ENCODE results near the gene TMEM170B.

Gene TMEM170B

DNA sequence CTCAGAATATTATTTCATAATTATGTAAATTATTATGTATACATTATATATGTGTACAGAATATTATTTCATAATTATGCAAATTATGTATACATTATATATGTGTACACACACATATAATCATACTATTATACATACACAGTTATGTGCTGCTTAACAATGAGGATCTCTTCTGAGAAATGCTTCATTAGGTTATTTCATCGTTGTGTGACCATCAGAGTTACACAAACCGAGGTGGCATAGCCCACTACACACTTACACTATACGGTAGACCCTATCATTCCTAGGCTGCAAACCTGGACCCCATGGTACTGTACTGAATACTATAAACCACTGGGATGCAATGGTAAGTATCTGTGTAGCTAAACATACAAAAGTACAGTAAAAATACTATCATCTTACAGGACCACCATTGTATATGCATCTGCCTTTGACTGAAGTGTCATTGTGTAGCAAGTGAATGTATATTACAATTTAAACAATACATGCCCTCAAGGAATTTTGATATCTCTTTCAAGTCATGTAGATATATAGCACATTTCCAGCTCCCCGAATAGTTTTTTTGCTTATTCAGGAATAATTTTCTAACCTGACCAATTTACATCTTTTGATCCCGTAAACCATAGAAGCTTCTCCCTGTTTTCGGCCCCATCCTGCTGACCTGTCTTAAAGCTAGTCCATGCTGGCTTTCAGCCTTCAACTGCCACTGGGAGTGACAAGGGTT, 71.2 kb downstream of the TMEM170B start:
- TF ChIP-seq Cebpa-rat (IDR thresholded peaks at IDR 0.05), result no peak
- Histone ChIP-seq H4K20me1 (no peaks in the 10 kb centered on the region), H3K9me3 (no peaks in the 10 kb centered on the region), H3K36me3 (no peaks in the 10 kb centered on the region), H3K4me3 (no peak overlapping the region), H3K4me2 (peak overlapping the region; percentile 82), H3K4me1 (peaks cover 47% of the 10 kb centered on the region), H3K27ac (0 out of 2 replicates have a peak overlapping the region, but pooled peaks have one; percentile 31), H3K27me3 (no peaks in the 10 kb centered on the region), H3K9ac (no peak overlapping the region)

DNA sequence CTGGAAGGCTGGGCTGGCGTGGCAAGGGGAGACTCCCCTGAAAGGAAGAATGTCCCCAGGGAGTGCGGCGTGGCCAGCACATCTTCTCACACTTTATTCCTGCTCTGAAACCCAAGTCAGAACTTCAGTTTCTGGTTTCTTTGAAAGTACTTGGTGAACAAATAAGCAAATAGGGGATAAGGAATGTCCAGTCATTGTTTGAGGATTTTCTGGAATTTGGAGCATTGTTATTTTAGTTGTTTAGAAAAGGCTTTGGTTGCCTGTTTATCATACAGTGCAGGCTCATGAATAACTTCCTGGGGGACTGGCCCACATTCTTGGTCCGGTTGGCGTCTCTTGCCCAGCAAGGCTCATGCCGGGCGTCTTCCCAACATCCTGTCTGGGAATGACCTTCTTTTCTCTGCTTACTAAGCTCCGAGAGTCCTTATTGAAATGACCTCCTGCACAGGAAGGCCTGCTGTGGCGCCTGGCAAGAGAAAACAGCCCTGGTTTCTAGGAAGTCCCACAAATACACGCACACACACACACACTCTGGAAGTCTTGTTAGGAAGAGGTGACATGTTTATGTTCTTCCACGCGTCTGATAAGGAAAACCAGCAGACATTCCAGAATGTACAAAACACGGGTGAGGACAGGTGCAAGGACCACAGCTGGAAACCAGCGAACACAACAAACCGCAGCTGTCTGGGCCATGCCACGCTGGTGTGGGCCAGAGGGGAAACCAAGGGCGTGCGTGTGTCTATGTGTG, 71.9 kb downstream of the TMEM170B start:
- no peaks in the 10 kb centered on the region for H3K27me3 ChIP-seq
- H3K4me1 ChIP-seq, result peaks cover 47% of the 10 kb centered on the region
- H3K9me3 ChIP-seq, result no peaks in the 10 kb centered on the region
- no peaks in the 10 kb centered on the region for H4K20me1 ChIP-seq
- no peaks in the 10 kb centered on the region for H3K36me3 ChIP-seq
- peak overlapping the region; percentile 82 for H3K4me2 ChIP-seq
- H3K9ac ChIP-seq, result no peak overlapping the region
- peak overlapping the region; percentile 31; the same call in 1 of the 2 replicates for H3K27ac ChIP-seq
- TF ChIP-seq Cebpa-rat (IDR thresholded peaks at IDR 0.05), result no peak
- H3K4me3 ChIP-seq, result no peak overlapping the region

DNA sequence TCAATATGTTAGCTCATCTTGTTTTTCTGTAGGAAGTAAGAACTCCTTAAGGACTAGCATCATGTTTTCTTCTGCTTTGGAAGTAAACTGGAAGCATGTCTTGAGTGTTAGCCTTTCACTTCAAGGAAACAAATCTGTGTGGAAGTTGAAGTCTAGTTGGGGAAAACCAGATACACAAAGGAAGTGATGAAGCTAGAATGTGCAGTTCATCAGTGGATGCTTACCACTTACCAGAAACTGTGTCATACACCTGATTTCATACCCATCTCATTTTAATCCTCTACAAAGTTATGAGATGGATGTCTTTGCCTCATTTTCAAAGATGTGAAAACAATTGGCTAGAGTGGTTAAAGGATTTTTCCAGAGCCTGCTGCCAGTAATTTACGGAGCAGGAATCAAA, 75.8 kb downstream of the TMEM170B start:
- no peak overlapping the region for H3K4me3 ChIP-seq
- TF ChIP-seq Cebpa-rat (IDR thresholded peaks at IDR 0.05), result no peak
- H3K27ac ChIP-seq, result no peak overlapping the region
- H3K4me2 ChIP-seq, result no peak overlapping the region
- no peaks in the 10 kb centered on the region for H3K27me3 ChIP-seq
- H4K20me1 ChIP-seq, result no peaks in the 10 kb centered on the region
- no peaks in the 10 kb centered on the region for H3K36me3 ChIP-seq
- no peak overlapping the region for H3K9ac ChIP-seq
- H3K4me1 ChIP-seq, result peaks cover 30% of the 10 kb centered on the region
- H3K9me3 ChIP-seq, result no peaks in the 10 kb centered on the region

DNA sequence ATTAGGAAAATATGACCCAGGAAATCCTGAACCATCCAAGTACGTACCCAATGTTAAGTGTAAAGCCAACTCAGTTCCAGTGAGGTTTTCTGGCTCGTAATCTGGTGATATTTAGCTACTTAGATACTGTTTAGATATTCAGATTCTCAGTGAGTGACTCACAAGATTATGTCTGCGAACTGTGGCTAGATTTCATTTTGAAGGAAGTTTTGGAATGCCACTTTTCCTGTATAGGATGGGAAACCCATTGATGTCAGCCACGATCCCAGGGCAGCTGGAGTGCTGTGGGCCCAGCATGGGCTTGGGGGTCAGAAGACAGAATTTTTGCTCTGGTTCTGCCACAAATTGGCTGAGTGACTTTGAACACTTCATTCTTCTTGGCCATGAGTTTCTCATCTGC, 76.3 kb downstream of the TMEM170B start:
- Histone ChIP-seq H3K9ac (no peak overlapping the region), H4K20me1 (no peaks in the 10 kb centered on the region), H3K36me3 (no peaks in the 10 kb centered on the region), H3K4me2 (no peak overlapping the region), H3K9me3 (no peaks in the 10 kb centered on the region), H3K27me3 (no peaks in the 10 kb centered on the region), H3K4me3 (no peak overlapping the region), H3K27ac (no peak overlapping the region), H3K4me1 (peaks cover 30% of the 10 kb centered on the region)
- no peak for TF ChIP-seq Cebpa-rat (IDR thresholded peaks at IDR 0.05)

DNA sequence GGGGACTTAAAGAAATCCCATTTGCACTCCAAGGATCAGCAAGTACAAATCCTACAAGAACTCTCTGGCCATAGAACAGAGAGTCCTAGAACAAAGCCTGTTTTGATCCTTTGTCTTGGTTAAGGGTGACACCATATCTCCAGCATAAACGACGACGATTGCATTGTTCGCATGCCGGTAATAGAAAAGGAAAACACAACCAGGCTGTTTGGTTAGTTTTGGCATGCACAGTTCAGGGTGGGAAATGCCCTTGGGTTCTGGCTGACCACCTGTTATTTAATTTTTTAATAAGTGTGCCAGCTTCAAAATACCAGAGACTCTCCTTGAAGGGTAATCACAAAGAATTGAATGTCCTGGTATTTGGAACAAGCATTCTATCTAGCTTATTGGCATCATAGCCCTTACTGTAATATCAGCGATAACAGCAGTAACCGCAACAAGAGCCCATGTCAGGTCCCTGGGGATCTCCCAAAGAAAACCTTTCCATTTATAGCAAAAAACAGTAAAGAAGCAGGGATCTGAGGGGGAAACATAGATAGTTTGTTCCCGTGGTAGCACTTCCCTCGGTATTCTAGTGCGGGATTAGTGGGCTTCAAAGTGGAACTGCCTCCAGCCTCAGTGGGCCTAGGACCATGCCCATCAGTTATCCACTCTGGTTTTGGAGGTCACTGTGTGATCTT, 77.1 kb downstream of the TMEM170B start:
- Histone ChIP-seq H3K9me3 (no peaks in the 10 kb centered on the region), H3K27ac (no peak overlapping the region), H3K36me3 (no peaks in the 10 kb centered on the region), H3K4me1 (peaks cover 21% of the 10 kb centered on the region), H3K9ac (no peak overlapping the region), H3K27me3 (no peaks in the 10 kb centered on the region), H4K20me1 (no peaks in the 10 kb centered on the region), H3K4me2 (no peak overlapping the region), H3K4me3 (no peak overlapping the region)
- no peak for TF ChIP-seq Cebpa-rat (IDR thresholded peaks at IDR 0.05)

DNA sequence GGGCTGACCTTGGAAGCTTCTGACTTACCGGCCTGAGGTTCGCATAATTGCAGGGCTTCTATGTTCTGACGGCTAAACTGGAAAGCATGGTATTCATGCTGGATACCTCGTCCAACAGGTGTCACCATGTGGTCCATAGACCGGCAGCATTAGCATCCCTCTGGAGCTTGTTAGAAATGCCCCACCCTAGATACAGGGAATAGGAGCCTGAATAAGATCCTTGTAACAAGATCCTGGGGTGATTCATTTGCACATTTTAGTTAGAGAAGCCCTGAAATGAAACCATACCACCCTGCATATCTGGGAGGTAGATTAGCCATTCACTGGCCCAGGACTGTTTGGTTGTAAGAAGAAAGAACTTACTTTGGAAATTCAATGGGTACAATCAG, 77.7 kb downstream of the TMEM170B start:
- H3K9me3 ChIP-seq, result no peaks in the 10 kb centered on the region
- H3K27me3 ChIP-seq, result no peaks in the 10 kb centered on the region
- no peaks in the 10 kb centered on the region for H4K20me1 ChIP-seq
- peaks cover 17% of the 10 kb centered on the region for H3K4me1 ChIP-seq
- no peak overlapping the region for H3K27ac ChIP-seq
- H3K9ac ChIP-seq, result no peak overlapping the region
- H3K4me2 ChIP-seq, result no peak overlapping the region
- H3K4me3 ChIP-seq, result no peak overlapping the region
- no peak for TF ChIP-seq Cebpa-rat (IDR thresholded peaks at IDR 0.05)
- H3K36me3 ChIP-seq, result no peaks in the 10 kb centered on the region

DNA sequence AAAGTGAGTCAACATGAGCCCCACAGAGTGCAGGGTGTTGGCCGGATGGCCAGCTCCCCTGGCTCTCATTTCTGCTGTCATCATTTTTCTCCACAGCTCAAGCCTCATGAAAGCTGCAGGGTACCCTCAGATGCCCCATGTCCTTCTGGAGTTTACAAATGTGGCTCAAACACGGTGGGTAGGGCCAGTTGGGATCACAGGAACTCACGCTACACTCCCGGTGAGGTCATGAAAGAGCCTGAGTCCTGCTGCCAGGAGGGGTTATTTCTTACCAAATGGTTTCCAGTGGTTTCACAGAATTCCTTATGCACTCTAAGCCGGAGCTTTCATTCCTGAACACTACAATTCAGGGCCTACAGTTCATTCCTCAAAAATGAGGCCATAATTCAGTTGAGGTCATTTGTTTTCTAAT, 78.7 kb downstream of the TMEM170B start:
- H3K9me3 ChIP-seq, result no peaks in the 10 kb centered on the region
- no peak overlapping the region for H3K9ac ChIP-seq
- H4K20me1 ChIP-seq, result no peaks in the 10 kb centered on the region
- H3K27me3 ChIP-seq, result no peaks in the 10 kb centered on the region
- no peak overlapping the region for H3K27ac ChIP-seq
- no peak overlapping the region for H3K4me2 ChIP-seq
- no peak overlapping the region for H3K4me3 ChIP-seq
- peaks cover 17% of the 10 kb centered on the region for H3K4me1 ChIP-seq
- TF ChIP-seq Cebpa-rat (IDR thresholded peaks at IDR 0.05), result no peak
- no peaks in the 10 kb centered on the region for H3K36me3 ChIP-seq

DNA sequence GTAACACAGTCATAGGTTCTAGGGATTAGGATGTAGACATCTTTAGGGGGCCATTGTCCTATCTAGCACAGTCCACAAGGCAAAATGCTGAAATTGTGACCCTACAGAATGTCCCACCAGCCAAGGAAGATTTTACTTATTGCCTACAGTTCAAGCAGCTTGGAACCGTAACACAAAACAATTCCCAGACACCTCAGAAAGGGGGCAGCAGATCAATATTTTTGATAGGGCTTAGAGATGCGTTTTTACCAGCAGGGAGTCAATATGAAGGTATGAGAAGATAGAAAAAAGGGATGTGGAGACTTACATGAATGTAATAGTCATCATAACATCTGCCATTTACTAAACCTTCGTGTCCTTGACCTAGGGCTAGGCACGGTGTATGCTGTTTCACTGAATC, 81.0 kb downstream of the TMEM170B start:
- no peaks in the 10 kb centered on the region for H3K27me3 ChIP-seq
- no peak overlapping the region for H3K4me3 ChIP-seq
- no peaks in the 10 kb centered on the region for H3K9me3 ChIP-seq
- no peak for TF ChIP-seq Cebpa-rat (IDR thresholded peaks at IDR 0.05)
- H3K36me3 ChIP-seq, result no peaks in the 10 kb centered on the region
- H3K4me1 ChIP-seq, result peaks cover 16% of the 10 kb centered on the region
- no peak overlapping the region for H3K27ac ChIP-seq
- H3K9ac ChIP-seq, result no peak overlapping the region
- no peaks in the 10 kb centered on the region for H4K20me1 ChIP-seq
- H3K4me2 ChIP-seq, result no peak overlapping the region

DNA sequence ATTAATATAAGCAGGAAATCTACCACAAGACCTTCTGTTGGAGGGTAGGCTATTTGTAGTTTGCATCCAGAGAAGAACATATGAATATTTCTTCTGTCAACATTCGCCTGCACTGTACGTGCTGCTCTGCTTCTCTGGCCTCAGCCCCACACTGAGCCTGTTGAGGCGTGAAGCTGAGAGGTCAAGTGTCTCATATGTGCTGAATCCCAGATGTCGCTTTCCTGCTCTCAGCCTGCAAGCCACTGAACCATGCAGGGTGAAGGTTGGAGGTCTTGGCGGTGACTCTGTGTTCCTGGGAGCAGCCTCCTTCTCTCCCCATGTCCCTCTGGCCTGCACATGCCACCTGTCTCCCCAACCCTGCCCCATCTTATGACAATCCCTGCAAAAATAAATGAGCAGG, 83.6 kb downstream of the TMEM170B start:
- Histone ChIP-seq H3K9ac (no peak overlapping the region), H3K27me3 (no peaks in the 10 kb centered on the region), H3K36me3 (no peaks in the 10 kb centered on the region), H3K4me2 (peak overlapping the region; percentile 59), H3K27ac (no peak overlapping the region), H4K20me1 (no peaks in the 10 kb centered on the region), H3K4me3 (no peak overlapping the region), H3K9me3 (no peaks in the 10 kb centered on the region; the same call in 1 of the 2 replicates), H3K4me1 (peaks cover 16% of the 10 kb centered on the region)
- no peak for TF ChIP-seq Cebpa-rat (IDR thresholded peaks at IDR 0.05)

DNA sequence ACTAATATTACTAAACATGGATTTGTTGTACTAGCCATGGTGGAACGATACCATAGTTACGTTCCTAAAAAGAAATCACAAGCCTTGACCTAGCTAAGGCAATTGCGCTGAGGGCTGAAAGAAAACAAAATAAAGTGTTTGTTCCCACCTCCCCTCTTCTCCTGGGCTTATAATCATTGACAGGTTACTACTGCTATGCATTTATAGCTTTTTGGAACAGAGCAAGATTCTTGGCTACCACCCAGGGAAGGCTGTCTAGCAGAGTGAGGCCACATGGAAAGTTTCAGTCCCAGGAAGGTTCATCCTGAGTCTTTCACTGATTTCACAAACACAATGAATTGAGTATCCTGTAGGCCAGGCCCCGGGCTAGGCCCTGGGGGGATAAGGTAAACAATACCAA, 84.6 kb downstream of the TMEM170B start:
- Histone ChIP-seq H3K27ac (no peak overlapping the region), H3K4me1 (peaks cover 22% of the 10 kb centered on the region), H3K36me3 (no peaks in the 10 kb centered on the region), H3K9me3 (no peaks in the 10 kb centered on the region; the same call in 1 of the 2 replicates), H3K4me2 (no peak overlapping the region), H4K20me1 (no peaks in the 10 kb centered on the region), H3K9ac (no peak overlapping the region), H3K27me3 (no peaks in the 10 kb centered on the region), H3K4me3 (no peak overlapping the region)
- TF ChIP-seq Cebpa-rat (IDR thresholded peaks at IDR 0.05), result no peak
